Neural progenitor cell (in vitro differentiated cells): ENCODE results near the gene TAF11L5.

ENCODE experiments used
- CTCF ChIP-seq: fragments of 200-600 bp; sonication (generic); IDR thresholded peaks from 2 replicates; pipeline ENCODE4 v1.5.1; 2017; ENCODE audit warnings: antibody characterized with exemption, mild to moderate bottlenecking
- EZH2 ChIP-seq: fragments of 200-600 bp; sonication (generic); IDR thresholded peaks from 2 replicates; pipeline ENCODE4 v1.6.1; 2017; ENCODE audit warnings: antibody characterized with exemption, mild to moderate bottlenecking, moderate library complexity
- EZH2phosphoT487 ChIP-seq: fragments of 200-600 bp; sonication (generic); IDR thresholded peaks from 2 replicates; pipeline ENCODE4 v1.6.1; 2017; ENCODE audit warnings: antibody characterized with exemption

GRCh38 chr5:17487174-17487512 lies 37.9 kb upstream of the TAF11L5 start:
- TF ChIP-seq CTCF: no peak
- no peak for TF ChIP-seq EZH2phosphoT487
- no peak for TF ChIP-seq EZH2
